Measurements from ENCODE around the gene TJP3.

DNA sequence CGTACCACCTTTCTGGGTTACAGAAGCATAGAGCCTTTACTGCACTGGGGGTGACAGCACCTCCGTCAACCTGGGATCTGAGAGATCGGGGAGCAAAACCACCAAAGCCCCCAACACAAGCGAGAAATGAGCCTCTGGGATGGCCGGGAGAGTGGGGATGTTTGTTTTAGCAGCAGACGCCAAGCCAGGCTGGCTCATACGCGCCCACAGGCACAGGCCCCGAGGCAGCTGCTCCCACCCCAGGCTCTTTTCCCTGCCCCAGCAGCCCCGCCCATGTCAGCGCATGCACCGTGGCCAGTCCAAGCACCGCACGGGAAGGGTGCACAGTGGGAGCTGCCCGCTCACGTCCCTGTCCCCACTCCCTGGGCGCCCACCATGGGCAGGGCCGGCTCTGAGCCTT lies 16.5 kb upstream of the TJP3 start:
- TF ChIP-seq, protein P1, sequence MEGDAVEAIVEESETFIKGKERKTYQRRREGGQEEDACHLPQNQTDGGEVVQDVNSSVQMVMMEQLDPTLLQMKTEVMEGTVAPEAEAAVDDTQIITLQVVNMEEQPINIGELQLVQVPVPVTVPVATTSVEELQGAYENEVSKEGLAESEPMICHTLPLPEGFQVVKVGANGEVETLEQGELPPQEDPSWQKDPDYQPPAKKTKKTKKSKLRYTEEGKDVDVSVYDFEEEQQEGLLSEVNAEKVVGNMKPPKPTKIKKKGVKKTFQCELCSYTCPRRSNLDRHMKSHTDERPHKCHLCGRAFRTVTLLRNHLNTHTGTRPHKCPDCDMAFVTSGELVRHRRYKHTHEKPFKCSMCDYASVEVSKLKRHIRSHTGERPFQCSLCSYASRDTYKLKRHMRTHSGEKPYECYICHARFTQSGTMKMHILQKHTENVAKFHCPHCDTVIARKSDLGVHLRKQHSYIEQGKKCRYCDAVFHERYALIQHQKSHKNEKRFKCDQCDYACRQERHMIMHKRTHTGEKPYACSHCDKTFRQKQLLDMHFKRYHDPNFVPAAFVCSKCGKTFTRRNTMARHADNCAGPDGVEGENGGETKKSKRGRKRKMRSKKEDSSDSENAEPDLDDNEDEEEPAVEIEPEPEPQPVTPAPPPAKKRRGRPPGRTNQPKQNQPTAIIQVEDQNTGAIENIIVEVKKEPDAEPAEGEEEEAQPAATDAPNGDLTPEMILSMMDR (IDR thresholded peaks at IDR 0.05; ENCODE audit: insufficient read depth, low read length, poor library complexity, severe bottlenecking): no peak
- no peak for TF ChIP-seq EZH2phosphoT487 (conservative IDR thresholded peaks at IDR 0.05; ENCODE audit: low read length)
